Measurements from ENCODE around the gene FOXP2.

FOXP2 gene

DNA sequence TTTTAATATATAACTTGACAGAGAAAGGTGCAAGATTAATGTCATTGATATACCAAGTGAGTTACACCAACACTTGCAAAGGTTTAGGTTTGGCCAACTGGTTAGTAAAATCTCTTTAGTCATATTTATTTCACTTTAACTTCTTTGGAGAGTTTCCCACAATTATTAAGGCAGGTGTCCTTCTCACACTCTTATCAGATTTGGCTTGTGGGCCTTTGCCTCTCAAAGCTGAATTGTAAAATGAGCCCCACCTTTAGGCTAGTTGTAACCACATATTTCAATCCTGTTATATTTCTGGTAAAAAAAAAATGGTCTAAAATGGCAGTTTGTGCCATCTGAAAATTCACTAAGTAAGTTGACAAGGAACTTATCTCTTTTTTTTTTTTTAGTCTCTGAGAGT, 26.6 kb upstream of the FOXP2 start:
- ATAC-seq (ENCODE audit: insufficient read depth, low read depth) (no peak), DNase-seq (no peak)
- no peak for TF ChIP-seq EZH2 (IDR thresholded peaks at IDR 0.05; ENCODE audit: borderline replicate concordance, low read depth, low read length, severe bottlenecking)
- TF ChIP-seq, protein P1, sequence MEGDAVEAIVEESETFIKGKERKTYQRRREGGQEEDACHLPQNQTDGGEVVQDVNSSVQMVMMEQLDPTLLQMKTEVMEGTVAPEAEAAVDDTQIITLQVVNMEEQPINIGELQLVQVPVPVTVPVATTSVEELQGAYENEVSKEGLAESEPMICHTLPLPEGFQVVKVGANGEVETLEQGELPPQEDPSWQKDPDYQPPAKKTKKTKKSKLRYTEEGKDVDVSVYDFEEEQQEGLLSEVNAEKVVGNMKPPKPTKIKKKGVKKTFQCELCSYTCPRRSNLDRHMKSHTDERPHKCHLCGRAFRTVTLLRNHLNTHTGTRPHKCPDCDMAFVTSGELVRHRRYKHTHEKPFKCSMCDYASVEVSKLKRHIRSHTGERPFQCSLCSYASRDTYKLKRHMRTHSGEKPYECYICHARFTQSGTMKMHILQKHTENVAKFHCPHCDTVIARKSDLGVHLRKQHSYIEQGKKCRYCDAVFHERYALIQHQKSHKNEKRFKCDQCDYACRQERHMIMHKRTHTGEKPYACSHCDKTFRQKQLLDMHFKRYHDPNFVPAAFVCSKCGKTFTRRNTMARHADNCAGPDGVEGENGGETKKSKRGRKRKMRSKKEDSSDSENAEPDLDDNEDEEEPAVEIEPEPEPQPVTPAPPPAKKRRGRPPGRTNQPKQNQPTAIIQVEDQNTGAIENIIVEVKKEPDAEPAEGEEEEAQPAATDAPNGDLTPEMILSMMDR (IDR thresholded peaks at IDR 0.05; ENCODE audit: borderline replicate concordance, extremely low read depth, low read length, poor library complexity, severe bottlenecking) = no peak
- peak overlapping the region; percentile 61; the same call in 1 of the 2 replicates for H3K27ac ChIP-seq (ENCODE audit: low read length)
- no peaks in the 10 kb centered on the region for H3K36me3 ChIP-seq (ENCODE audit: insufficient read depth, low read length)
- peak overlapping the region; percentile 2; the same call in 1 of the 2 replicates for H3K4me2 ChIP-seq (ENCODE audit: insufficient read depth, low read length)
- no peak overlapping the region for H3K9ac ChIP-seq (ENCODE audit: low read depth, low read length)
- H3K4me3 ChIP-seq (ENCODE audit: low read depth in 1 of 2, low read length in 2 of 2) = no peak overlapping the region
- H3K27me3 ChIP-seq (ENCODE audit: insufficient read depth, low read length, poor library complexity) = no peaks in the 10 kb centered on the region
- H3K9me3 ChIP-seq (ENCODE audit: insufficient read depth, low read length, severe bottlenecking) = no peaks in the 10 kb centered on the region
- peaks cover 22% of the 10 kb centered on the region for H3K4me1 ChIP-seq (ENCODE audit: insufficient read depth, low read length)
- no peaks in the 10 kb centered on the region for H4K20me1 ChIP-seq (ENCODE audit: insufficient read depth, low read length)
- no peak overlapping the region for H2AFZ ChIP-seq (ENCODE audit: low read depth, low read length)
- H3K79me2 ChIP-seq (ENCODE audit: insufficient read depth, low read length) = no peaks in the 10 kb centered on the region

DNA sequence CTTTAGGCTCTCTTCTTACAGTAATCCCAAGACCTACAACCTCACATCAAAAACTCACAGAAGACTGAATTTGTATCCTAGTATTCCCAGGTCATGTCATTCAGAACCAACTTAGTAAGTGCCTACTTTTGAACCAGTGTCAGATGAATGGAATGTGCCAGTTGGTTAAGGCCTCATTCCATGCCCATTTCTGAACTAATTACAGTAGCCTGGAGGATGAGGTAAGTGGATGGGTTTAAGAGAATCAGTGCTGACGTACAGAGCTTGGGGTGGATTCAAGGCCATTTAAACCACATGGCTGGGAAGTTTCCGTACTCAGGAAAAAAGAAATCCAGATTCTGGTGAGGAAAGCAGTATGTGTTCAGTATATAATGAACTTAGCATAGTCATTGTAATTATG, 21.9 kb upstream of the FOXP2 start:
- no peak for DNase-seq
- no peak overlapping the region for H3K4me3 ChIP-seq (ENCODE audit: low read depth in 1 of 2, low read length in 2 of 2)
- H3K4me2 ChIP-seq (ENCODE audit: insufficient read depth, low read length) = no peak overlapping the region
- H3K9ac ChIP-seq (ENCODE audit: low read depth, low read length) = no peak overlapping the region
- H3K36me3 ChIP-seq (ENCODE audit: insufficient read depth, low read length) = no peaks in the 10 kb centered on the region
- no peaks in the 10 kb centered on the region for H3K79me2 ChIP-seq (ENCODE audit: insufficient read depth, low read length)
- no peaks in the 10 kb centered on the region for H3K9me3 ChIP-seq (ENCODE audit: insufficient read depth, low read length, severe bottlenecking)
- no peak overlapping the region for H2AFZ ChIP-seq (ENCODE audit: low read depth, low read length)
- peaks cover 15% of the 10 kb centered on the region for H3K4me1 ChIP-seq (ENCODE audit: insufficient read depth, low read length)
- no peaks in the 10 kb centered on the region for H3K27me3 ChIP-seq (ENCODE audit: insufficient read depth, low read length, poor library complexity)
- TF ChIP-seq EZH2 (IDR thresholded peaks at IDR 0.05; ENCODE audit: borderline replicate concordance, low read depth, low read length, severe bottlenecking) = no peak
- TF ChIP-seq, protein P1 (IDR thresholded peaks at IDR 0.05; ENCODE audit: borderline replicate concordance, extremely low read depth, low read length, poor library complexity, severe bottlenecking) = no peak
- H4K20me1 ChIP-seq (ENCODE audit: insufficient read depth, low read length) = no peaks in the 10 kb centered on the region
- ATAC-seq (ENCODE audit: insufficient read depth, low read depth) = no peak
- H3K27ac ChIP-seq (ENCODE audit: low read length) = no peak overlapping the region

DNA sequence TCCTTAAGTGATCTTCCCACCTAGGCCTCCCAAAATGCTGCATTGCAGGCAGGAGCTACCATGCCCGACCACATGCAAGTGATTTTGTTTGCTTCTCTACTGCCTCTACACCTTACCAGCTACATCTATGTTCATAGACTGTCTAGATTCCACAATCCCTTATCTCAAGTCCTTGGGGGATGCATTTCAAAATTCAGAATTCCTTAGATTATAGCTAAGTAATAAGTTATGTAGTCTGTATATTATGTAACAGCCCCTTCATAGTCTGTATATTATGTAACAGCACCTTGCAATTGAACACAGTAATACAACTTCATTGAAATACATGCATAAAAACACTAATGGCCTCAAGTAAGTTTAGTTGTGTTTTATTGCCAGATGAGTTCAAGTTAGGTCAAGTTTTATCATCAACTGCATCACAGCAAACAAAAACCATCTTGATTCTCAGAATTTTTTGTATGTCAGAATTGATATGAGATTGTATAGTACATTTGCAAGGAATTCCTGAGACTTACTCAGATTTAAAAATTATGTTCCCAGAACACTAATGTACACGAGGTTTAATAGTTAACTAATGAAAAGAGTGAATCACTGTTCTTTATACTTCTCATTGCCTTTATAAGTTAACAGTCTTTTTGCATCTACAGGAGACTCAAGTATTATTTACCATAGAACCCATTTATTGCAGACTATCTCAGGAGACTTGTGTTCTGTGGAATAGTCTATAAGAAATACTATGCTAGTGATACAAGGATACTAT, 11.6 kb upstream of the FOXP2 start:
- TF ChIP-seq EZH2 (IDR thresholded peaks at IDR 0.05; ENCODE audit: borderline replicate concordance, low read depth, low read length, severe bottlenecking) = no peak
- TF ChIP-seq, protein P1 (IDR thresholded peaks at IDR 0.05; ENCODE audit: borderline replicate concordance, extremely low read depth, low read length, poor library complexity, severe bottlenecking) = no peak
- H3K4me3 ChIP-seq (ENCODE audit: low read depth in 1 of 2, low read length in 2 of 2) = no peak overlapping the region
- H4K20me1 ChIP-seq (ENCODE audit: insufficient read depth, low read length) = no peaks in the 10 kb centered on the region
- H3K9ac ChIP-seq (ENCODE audit: low read depth, low read length) = no peak overlapping the region
- H3K79me2 ChIP-seq (ENCODE audit: insufficient read depth, low read length) = no peaks in the 10 kb centered on the region
- no peaks in the 10 kb centered on the region for H3K9me3 ChIP-seq (ENCODE audit: insufficient read depth, low read length, severe bottlenecking)
- H3K27me3 ChIP-seq (ENCODE audit: insufficient read depth, low read length, poor library complexity) = no peaks in the 10 kb centered on the region
- no peak overlapping the region for H2AFZ ChIP-seq (ENCODE audit: low read depth, low read length)
- H3K27ac ChIP-seq (ENCODE audit: low read length) = no peak overlapping the region
- H3K4me1 ChIP-seq (ENCODE audit: insufficient read depth, low read length) = no peaks in the 10 kb centered on the region
- H3K4me2 ChIP-seq (ENCODE audit: insufficient read depth, low read length) = no peak overlapping the region
- H3K36me3 ChIP-seq (ENCODE audit: insufficient read depth, low read length) = no peaks in the 10 kb centered on the region
- DNase-seq (no peak), ATAC-seq (ENCODE audit: insufficient read depth, low read depth) (no peak)
